ENCODE measurements around the gene C5orf52. TPM values are rescaled to one million over a fixed set of nuclear protein-coding genes. Genes with fewer than 3 reads are reported as not detected.

The C5orf52 gene
- total and polyA plus RNA-seq, 2 experiments from 2014 or later: not detected

GRCh38 chr5:157624144-157624543 is 47.2 kb upstream of the C5orf52 start (continued):
- TF ChIP-seq ETS1 (IDR thresholded peaks at IDR 0.05): no peak
- TF ChIP-seq JUNB (IDR thresholded peaks at IDR 0.05; ENCODE audit: unreplicated experiment): no peak
- no peak for TF ChIP-seq EZH2phosphoT487 (IDR thresholded peaks at IDR 0.05; ENCODE audit: unreplicated experiment)
- no peak for TF ChIP-seq ZNF114 (CRISPR knock-in tag; IDR thresholded peaks at IDR 0.05)
- no peak for TF ChIP-seq ZNF331 (CRISPR knock-in tag; IDR thresholded peaks at IDR 0.05; ENCODE audit: low read depth)
- TF ChIP-seq NANOG (IDR thresholded peaks at IDR 0.05; ENCODE audit: borderline replicate concordance): no peak

- no peak overlapping the region for H3K4me3 ChIP-seq
- no peaks in the 10 kb centered on the region for H3K27me3 ChIP-seq (ENCODE audit: insufficient read depth)
- H3K36me3 ChIP-seq (ENCODE audit: insufficient read depth): no peaks in the 10 kb centered on the region
- peaks cover 3% of the 10 kb centered on the region for H3K27me3 Mint-ChIP-seq (ENCODE audit: insufficient read depth, low read depth, poor library complexity)
- DNase-seq (ENCODE audit: low spot score) (no peak), ATAC-seq (no peak)
- H3K4me3 Mint-ChIP-seq: no peak overlapping the region
- no peaks in the 10 kb centered on the region for H3K9me2 ChIP-seq (ENCODE audit: insufficient read depth)
- no peaks in the 10 kb centered on the region for H3K79me2 ChIP-seq (replicated peaks; ENCODE audit: insufficient read depth)
- no peaks in the 10 kb centered on the region for H3K36me3 Mint-ChIP-seq (ENCODE audit: low read depth)
- H3K4me1 ChIP-seq (ENCODE audit: insufficient read depth): no peaks in the 10 kb centered on the region
- no peak overlapping the region for H3K27ac Mint-ChIP-seq
- no peaks in the 10 kb centered on the region for H3K4me1 Mint-ChIP-seq
- H3F3A ChIP-seq (replicated peaks; ENCODE audit: low read depth): no peaks in the 10 kb centered on the region
- H3K27ac ChIP-seq (ENCODE audit: low read depth): no peak overlapping the region
- no peaks in the 10 kb centered on the region; the same call in 2 of the 3 replicates for H3K9me3 Mint-ChIP-seq
- no peak overlapping the region for H3K4me2 ChIP-seq
- H2AFZ ChIP-seq: no peak overlapping the region
- H4K20me1 ChIP-seq (replicated peaks; ENCODE audit: insufficient read depth): no peaks in the 10 kb centered on the region
- TF ChIP-seq CREB1 (CRISPR knock-in tag; IDR thresholded peaks at IDR 0.05; ENCODE audit: low read depth): no peak
- no peak for TF ChIP-seq EZH2 (IDR thresholded peaks at IDR 0.05; ENCODE audit: low read depth, unreplicated experiment)
- no peak for TF ChIP-seq STAT1 (IDR thresholded peaks at IDR 0.05; ENCODE audit: unreplicated experiment)
- TF ChIP-seq POLR2AphosphoS5 (IDR thresholded peaks at IDR 0.05; ENCODE audit: low read depth): no peak
- no peak for TF ChIP-seq ETS1 (IDR thresholded peaks at IDR 0.05)
- TF ChIP-seq REST (IDR thresholded peaks at IDR 0.05; ENCODE audit: unreplicated experiment): no peak
- TF ChIP-seq ZNF331 (CRISPR knock-in tag; IDR thresholded peaks at IDR 0.05; ENCODE audit: low read depth): no peak
- TF ChIP-seq NANOG (IDR thresholded peaks at IDR 0.05; ENCODE audit: borderline replicate concordance): no peak
- TF ChIP-seq CTCF (conservative IDR thresholded peaks at IDR 0.05; ENCODE audit: low read depth in 2 of 2): no peak
Observed at GRCh38 chr5:157626831-157627230, 44.5 kb upstream of the C5orf52 start.

Measured in GM23338 (cell line).